Colonic mucosa (tissue), 4 donors: ENCODE results near the gene SRRM3. TPM values are rescaled to one million over a fixed set of nuclear protein-coding genes. Genes with fewer than 3 reads are reported as not detected.

ENCODE experiments used
- DNase-seq: peaks from one replicate; pipeline ENCODE4 v3.0.0-alpha.2; 2020
- H3K27ac ChIP-seq: fragments of 200-600 bp; one replicate; pipeline ENCODE4 v1.8.0; 2021
- H3K27me3 ChIP-seq: fragments of 200-600 bp; one replicate; pipeline ENCODE4 v1.8.0; 2021
- H3K36me3 ChIP-seq: fragments of 200-600 bp; one replicate; pipeline ENCODE4 v1.8.0; 2021
- H3K4me1 ChIP-seq: fragments of 200-600 bp; one replicate; pipeline ENCODE4 v1.8.0; 2021; ENCODE audit warnings: mild to moderate bottlenecking
- H3K4me3 ChIP-seq: fragments of 200-600 bp; one replicate; pipeline ENCODE4 v1.8.0; 2021
- H3K9ac ChIP-seq, 2 donors: one replicate each; pipeline ENCODE4 v1.7.0; 2013; ENCODE audit warnings: control low read depth in 2 of 2, low read depth in 2 of 2, low read length in 2 of 2
- H3K9me3 ChIP-seq: fragments of 200-600 bp; one replicate; pipeline ENCODE4 v1.8.0; 2021
- CTCF ChIP-seq: fragments of 200-600 bp; IDR thresholded peaks from one replicate; pipeline ENCODE4 v1.8.0; 2022; ENCODE audit warnings: antibody characterized with exemption, mild to moderate bottlenecking
- intact Hi-C: fragments of 100-400 bp; cut with DNase I; formaldehyde crosslinking; loops from one replicate; pipeline ENCODE4 v1.14.1; 2022
- total RNA-seq, 2 donors: library from RNA; stranded (reverse); fragmentation: NEBNext Ultra II Directional in 1 of 2; extraction: Animal tissue kit (Norgen Biotek cat#: 25700) in 1 of 2; gene quantifications; one replicate each; pipeline ENCODE4 v1.2.1, GENCODE V29; 2021
- donor health status: healthy.
- donor health status: DM: no; HTN: no; CAD: no.
- donor health status: DM: no; HTN: no; CAD: no.

The SRRM3 gene
- total RNA-seq, 2 donors from 2014 or later, result 0.64 to 0.67 TPM

- DNase-seq, result no peak
- no peak for TF ChIP-seq CTCF
- H3K4me1 ChIP-seq, result no peaks in the 10 kb centered on the region
- H3K27me3 ChIP-seq, result no peaks in the 10 kb centered on the region
- intact Hi-C loops, result loop anchor here (5.0 kb wide), 1 partner anchor 83 kb away; no protein-coding TSS in a partner anchor
- H3K4me3 ChIP-seq, result no peak overlapping the region
- H3K9me3 ChIP-seq, result no peaks in the 10 kb centered on the region
- no peak overlapping the region for H3K9ac ChIP-seq
- H3K36me3 ChIP-seq, result no peaks in the 10 kb centered on the region
- H3K27ac ChIP-seq, result no peak overlapping the region
Observed at GRCh38 chr7:76179686-76180085, 22.0 kb upstream of the SRRM3 start.

- no peaks in the 10 kb centered on the region for H3K9me3 ChIP-seq
- H3K4me1 ChIP-seq, result no peaks in the 10 kb centered on the region
- no peaks in the 10 kb centered on the region for H3K27me3 ChIP-seq
- H3K9ac ChIP-seq, result no peak overlapping the region
- TF ChIP-seq CTCF, result no peak
- no peak for DNase-seq
- no peak overlapping the region for H3K4me3 ChIP-seq
- intact Hi-C loops, result no loop called here
- H3K27ac ChIP-seq, result no peak overlapping the region
- no peaks in the 10 kb centered on the region for H3K36me3 ChIP-seq
Observed at GRCh38 chr7:76182225-76182960, 19.3 kb upstream of the SRRM3 start.

GRCh38 chr7:76185187-76185896 is 16.4 kb upstream of the SRRM3 start:
- TF ChIP-seq CTCF, result no peak
- no peaks in the 10 kb centered on the region for H3K9me3 ChIP-seq
- no peak overlapping the region for H3K9ac ChIP-seq
- H3K4me1 ChIP-seq, result no peaks in the 10 kb centered on the region
- H3K36me3 ChIP-seq, result no peaks in the 10 kb centered on the region
- H3K27ac ChIP-seq, result no peak overlapping the region
- intact Hi-C loops, result loop anchor here (5.0 kb wide), 1 partner anchor 82 kb away; no protein-coding TSS in a partner anchor
- H3K27me3 ChIP-seq, result no peaks in the 10 kb centered on the region
- H3K4me3 ChIP-seq, result no peak overlapping the region
- no peak for DNase-seq

- DNase-seq, result no peak
- no peak overlapping the region for H3K27ac ChIP-seq
- H3K9ac ChIP-seq, result no peak overlapping the region
- H3K4me3 ChIP-seq, result no peak overlapping the region
- no peaks in the 10 kb centered on the region for H3K27me3 ChIP-seq
- no peaks in the 10 kb centered on the region for H3K9me3 ChIP-seq
- no peaks in the 10 kb centered on the region for H3K36me3 ChIP-seq
- intact Hi-C loops, result loop anchor here (5.0 kb wide), 1 partner anchor 80 kb away; no protein-coding TSS in a partner anchor
- no peak for TF ChIP-seq CTCF
- no peaks in the 10 kb centered on the region for H3K4me1 ChIP-seq
Observed at GRCh38 chr7:76187272-76187671, 14.4 kb upstream of the SRRM3 start.

GRCh38 chr7:76189276-76189675 is 12.4 kb upstream of the SRRM3 start:
- H3K27me3 ChIP-seq, result no peaks in the 10 kb centered on the region
- TF ChIP-seq CTCF, result no peak
- no peak overlapping the region for H3K27ac ChIP-seq
- H3K4me1 ChIP-seq, result no peaks in the 10 kb centered on the region
- intact Hi-C loops, result loop anchor here (5.0 kb wide), 1 partner anchor 78 kb away; no protein-coding TSS in a partner anchor
- H3K4me3 ChIP-seq, result no peak overlapping the region
- no peaks in the 10 kb centered on the region for H3K36me3 ChIP-seq
- no peak for DNase-seq
- H3K9ac ChIP-seq, result no peak overlapping the region
- H3K9me3 ChIP-seq, result no peaks in the 10 kb centered on the region
